IPS-20b (cell line): ENCODE results near the gene TOMM20L.
"Not testable (repeated sequence)": the region's sequence is repeated elsewhere in the genome, so short reads cannot be mapped to it uniquely, and the experiment has no call there.

ENCODE experiments used
- H3K27ac ChIP-seq: one replicate; pipeline ENCODE4 v1.5.1; 2013; ENCODE audit warnings: low read length
- H3K27me3 ChIP-seq: 2 replicates; pipeline ENCODE4 v1.6.1; 2013; ENCODE audit warnings: mild to moderate bottlenecking, low read length, inconsistent platforms; ENCODE audit not compliant: insufficient read depth
- H3K36me3 ChIP-seq: 2 replicates; pipeline ENCODE4 v1.6.1; 2013; ENCODE audit warnings: low read depth, mild to moderate bottlenecking, inconsistent platforms, low read length, moderate library complexity; ENCODE audit not compliant: insufficient read depth
- H3K4me1 ChIP-seq: 2 replicates; pipeline ENCODE4 v1.6.1; 2013; ENCODE audit warnings: mild to moderate bottlenecking, control low read depth, inconsistent platforms, low read length, moderate library complexity; ENCODE audit not compliant: insufficient read depth
- H3K4me3 ChIP-seq: 2 replicates; pipeline ENCODE4 v1.5.1; 2013; ENCODE audit warnings: mild to moderate bottlenecking, low read length, inconsistent platforms
- H3K9ac ChIP-seq: 2 replicates; pipeline ENCODE4 v1.6.1; 2013; ENCODE audit warnings: low read depth, mild to moderate bottlenecking, inconsistent platforms, low read length, moderate library complexity
- H3K9me3 ChIP-seq: 2 replicates; pipeline ENCODE4 v1.6.1; 2013; ENCODE audit warnings: mild to moderate bottlenecking, low read depth, low read length, inconsistent platforms; ENCODE audit not compliant: insufficient read depth

TOMM20L gene

DNA sequence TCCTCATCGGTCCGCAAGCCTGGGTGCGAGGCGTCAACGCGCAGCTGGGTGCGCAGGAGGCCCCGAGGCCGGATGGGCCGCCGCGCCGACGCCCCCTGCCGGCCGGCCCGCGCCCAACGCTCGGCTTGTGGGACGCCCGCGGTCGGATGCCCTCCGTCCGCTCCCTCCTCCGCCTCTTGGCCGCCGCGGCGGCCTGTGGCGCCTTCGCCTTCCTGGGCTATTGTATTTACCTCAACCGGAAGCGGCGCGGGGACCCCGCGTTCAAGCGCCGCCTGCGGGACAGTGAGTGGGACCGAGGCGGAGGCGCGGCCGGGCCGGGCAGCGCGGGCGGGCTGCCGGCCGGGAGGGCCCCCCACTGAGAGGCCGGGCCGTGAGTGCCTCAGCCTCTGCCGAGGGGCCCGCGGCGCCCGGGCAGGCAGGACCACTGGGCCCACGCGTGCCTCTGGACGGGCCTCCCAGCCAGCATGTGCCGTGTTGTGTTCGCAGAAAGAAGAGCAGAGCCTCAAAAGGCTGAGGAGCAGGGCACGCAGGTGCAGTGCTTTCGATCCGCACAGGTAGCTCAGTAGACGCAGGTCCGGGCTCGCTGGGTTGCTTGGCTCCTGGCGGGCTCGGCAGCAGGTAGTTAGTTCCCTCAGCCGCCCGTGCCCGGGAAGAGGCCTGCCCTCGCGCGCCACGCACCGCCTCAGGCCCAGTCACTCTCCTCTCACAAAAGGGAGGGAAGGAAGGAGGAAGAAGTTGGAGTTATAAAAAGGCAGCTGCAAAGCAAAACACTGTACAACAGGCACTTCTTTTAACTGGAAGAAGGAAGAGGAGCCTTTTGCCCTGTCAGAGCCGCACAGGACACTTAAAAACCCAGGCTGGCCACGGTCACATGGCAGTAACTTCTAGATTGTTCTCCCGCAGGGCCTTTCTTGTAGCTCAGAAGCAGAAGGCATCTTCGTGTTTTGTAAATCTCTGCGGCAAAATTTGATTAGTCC lies at the start of gene TOMM20L:
Gene TOMM20L (plus strand): TSS at position 119 of the 977 bp plus-strand sequence. CDS start 28 bp downstream, at position 147.
- Histone ChIP-seq H3K27ac (no peak within 1 kb of the TSS), H3K4me1 (peaks cover 11% of the 10 kb centered on the region; the same call in 1 of the 2 replicates), H3K27me3 (peaks cover 32% of the 10 kb centered on the region), H3K4me3 (peak within 1 kb of the TSS; percentile 73), H3K9me3 (no peaks in the 10 kb centered on the region), H3K36me3 (no peaks in the 10 kb centered on the region), H3K9ac (peak within 1 kb of the TSS; percentile 76; the same call in 1 of the 2 replicates)

- no peak overlapping the region for H3K9ac ChIP-seq
- H3K9me3 ChIP-seq = no peaks in the 10 kb centered on the region
- H3K27ac ChIP-seq = no peak overlapping the region
- H3K36me3 ChIP-seq = peaks cover 63% of the 10 kb centered on the region
- no peak overlapping the region for H3K4me3 ChIP-seq
- no peaks in the 10 kb centered on the region for H3K27me3 ChIP-seq
- H3K4me1 ChIP-seq = no peaks in the 10 kb centered on the region; the same call in 1 of the 2 replicates
These were observed 42.0 kb upstream of the TOMM20L start for GRCh38 chr14:58353516-58354299.

GRCh38 chr14:58354808-58355207 lies 40.9 kb upstream of the TOMM20L start:
- Histone ChIP-seq H3K9ac (no peak overlapping the region), H3K36me3 (peaks cover 62% of the 10 kb centered on the region), H3K27ac (no peak overlapping the region), H3K27me3 (no peaks in the 10 kb centered on the region), H3K9me3 (no peaks in the 10 kb centered on the region), H3K4me1 (no peaks in the 10 kb centered on the region; the same call in 1 of the 2 replicates), H3K4me3 (no peak overlapping the region)

GRCh38 chr14:58356268-58356667 lies 39.5 kb upstream of the TOMM20L start:
- H3K9me3 ChIP-seq = no peaks in the 10 kb centered on the region
- no peaks in the 10 kb centered on the region for H3K27me3 ChIP-seq
- no peaks in the 10 kb centered on the region; the same call in 1 of the 2 replicates for H3K4me1 ChIP-seq
- H3K27ac ChIP-seq = no peak overlapping the region
- H3K9ac ChIP-seq = no peak overlapping the region
- H3K36me3 ChIP-seq = peaks cover 61% of the 10 kb centered on the region
- H3K4me3 ChIP-seq = no peak overlapping the region

GRCh38 chr14:58362272-58362671 lies 33.5 kb upstream of the TOMM20L start:
- not testable (repeated sequence) for H3K9me3 ChIP-seq, H3K4me1 ChIP-seq, H3K9ac ChIP-seq, H3K27me3 ChIP-seq, H3K27ac ChIP-seq, H3K4me3 ChIP-seq
- peaks cover 61% of the 10 kb centered on the region for H3K36me3 ChIP-seq

DNA sequence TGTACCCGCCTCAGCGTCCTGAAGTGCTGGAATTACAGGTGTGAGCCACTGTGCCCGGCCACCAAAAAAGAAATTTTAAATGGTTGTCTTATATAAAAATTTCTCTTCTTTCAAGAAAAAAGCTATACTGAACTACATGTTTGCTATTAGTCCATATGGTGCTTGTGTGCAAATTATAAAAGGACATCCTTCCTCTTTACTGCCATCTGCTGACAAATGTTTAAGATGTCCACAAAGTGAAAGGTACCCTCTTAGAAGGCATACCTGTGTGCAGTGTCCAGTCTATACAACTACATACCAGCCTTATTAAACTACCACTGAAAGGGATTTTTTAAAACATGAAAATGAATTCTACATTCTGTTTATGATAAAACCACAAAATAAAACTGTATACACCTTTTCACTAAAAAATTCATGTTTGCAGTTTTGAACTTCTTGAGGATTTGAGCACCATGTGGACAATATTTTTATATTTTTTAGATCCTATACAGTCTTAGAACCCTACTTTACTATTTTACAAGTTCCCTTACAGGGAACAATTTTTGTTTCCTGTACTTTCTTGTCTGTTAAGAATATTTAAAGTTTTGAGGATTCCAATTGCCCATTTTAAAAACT lies 32.8 kb upstream of the TOMM20L start:
- Histone ChIP-seq H3K36me3 (peaks cover 68% of the 10 kb centered on the region), H3K4me1 (no peaks in the 10 kb centered on the region)

GRCh38 chr14:58364316-58364715 lies 31.4 kb upstream of the TOMM20L start:
- no peaks in the 10 kb centered on the region for H3K9me3 ChIP-seq
- H3K36me3 ChIP-seq = peaks cover 69% of the 10 kb centered on the region
- no peaks in the 10 kb centered on the region for H3K27me3 ChIP-seq
- H3K9ac ChIP-seq = no peak overlapping the region
- no peak overlapping the region for H3K27ac ChIP-seq
- no peak overlapping the region for H3K4me3 ChIP-seq
- H3K4me1 ChIP-seq = no peaks in the 10 kb centered on the region

More for the DNA sequence above, 32.8 kb upstream of the TOMM20L start:
- Histone ChIP-seq H3K4me3 (no peak overlapping the region), H3K9me3 (no peaks in the 10 kb centered on the region), H3K27ac (no peak overlapping the region), H3K9ac (no peak overlapping the region), H3K27me3 (no peaks in the 10 kb centered on the region)

- H3K27me3 ChIP-seq = no peaks in the 10 kb centered on the region
- H3K4me3 ChIP-seq = no peak overlapping the region
- no peaks in the 10 kb centered on the region for H3K4me1 ChIP-seq
- H3K9ac ChIP-seq = no peak overlapping the region
- peaks cover 66% of the 10 kb centered on the region for H3K36me3 ChIP-seq
- no peak overlapping the region for H3K27ac ChIP-seq
- H3K9me3 ChIP-seq = no peaks in the 10 kb centered on the region
These were observed 28.4 kb upstream of the TOMM20L start for GRCh38 chr14:58367296-58367695.

- Histone ChIP-seq H3K36me3 (peaks cover 76% of the 10 kb centered on the region), H3K4me1 (no peaks in the 10 kb centered on the region), H3K27me3 (no peaks in the 10 kb centered on the region), H3K9me3 (no peaks in the 10 kb centered on the region), H3K27ac (no peak overlapping the region), H3K4me3 (no peak overlapping the region), H3K9ac (no peak overlapping the region)
These were observed 26.8 kb upstream of the TOMM20L start for GRCh38 chr14:58368956-58369355.

GRCh38 chr14:58376791-58377190 lies 18.9 kb upstream of the TOMM20L start:
- Histone ChIP-seq H3K9me3 (no peaks in the 10 kb centered on the region), H3K4me1 (no peaks in the 10 kb centered on the region), H3K27me3 (no peaks in the 10 kb centered on the region), H3K4me3 (no peak overlapping the region), H3K27ac (no peak overlapping the region), H3K9ac (no peak overlapping the region), H3K36me3 (peaks cover 28% of the 10 kb centered on the region)

DNA sequence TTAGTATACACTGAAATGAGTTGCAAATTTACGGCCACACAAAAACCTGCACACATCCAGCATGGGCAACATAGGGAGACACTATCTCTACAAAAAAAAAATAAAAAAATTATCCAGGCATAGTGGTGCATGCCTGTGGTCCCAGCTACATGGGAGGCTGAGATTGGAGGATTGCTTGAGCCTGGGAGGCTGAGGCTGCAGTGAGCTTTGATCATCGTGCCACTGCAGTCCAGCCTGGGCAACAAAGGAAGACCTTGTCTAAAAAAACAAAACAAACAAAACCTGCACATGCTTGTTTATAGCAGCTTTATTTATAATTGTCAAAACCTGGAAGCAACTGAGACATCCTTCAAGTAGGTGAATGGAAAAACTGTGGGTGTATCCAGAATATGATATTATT lies 4.9 kb upstream of the TOMM20L start:
- H3K9me3 ChIP-seq = no peaks in the 10 kb centered on the region
- peaks cover 4% of the 10 kb centered on the region; the same call in 1 of the 2 replicates for H3K4me1 ChIP-seq
- H3K4me3 ChIP-seq = no peak overlapping the region
- H3K36me3 ChIP-seq = no peaks in the 10 kb centered on the region
- peaks cover 10% of the 10 kb centered on the region for H3K27me3 ChIP-seq
- no peak overlapping the region for H3K9ac ChIP-seq
- no peak overlapping the region for H3K27ac ChIP-seq
